Cardiac fibroblast (primary cell): ENCODE measurements around the gene VPS33A.

Source experiments
- DNase-seq, 2 donors: peaks; one replicate each; pipeline versions ENCODE4 v3.0.0 to v3.0.0-alpha.2; 2010; ENCODE audit warnings: low read depth in 2 of 2
- H3K4me3 ChIP-seq, 2 donors: replicated peaks in 1 of 2; 1 replicate in 1 of 2; 2 replicates in 1 of 2; pipeline ENCODE4 v1.5.1; 2011; ENCODE audit warnings: low read depth in 2 of 2, low read length in 2 of 2, mild to moderate bottlenecking in 2 of 2, moderate library complexity in 1 of 2
- CTCF ChIP-seq: IDR thresholded peaks from one replicate; pipeline ENCODE4 v1.5.1; 2011; ENCODE audit warnings: low read depth, mild to moderate bottlenecking, low read length, inconsistent platforms

VPS33A gene

GRCh38 chr12:122250536-122250935, 15.8 kb downstream of the VPS33A start:
- no peak for TF ChIP-seq CTCF
- no peak for DNase-seq
- no peak overlapping the region for H3K4me3 ChIP-seq

GRCh38 chr12:122250047-122250446, 16.2 kb downstream of the VPS33A start:
- DNase-seq, result no peak

GRCh38 chr12:122245553-122245952, 20.7 kb downstream of the VPS33A start:
- TF ChIP-seq CTCF, result no peak
- no peak overlapping the region for H3K4me3 ChIP-seq
- DNase-seq, result no peak

More at GRCh38 chr12:122250047-122250446, 16.2 kb downstream of the VPS33A start:
- no peak for TF ChIP-seq CTCF
- H3K4me3 ChIP-seq, result no peak overlapping the region

- no peak for DNase-seq
- TF ChIP-seq CTCF, result no peak
- no peak overlapping the region for H3K4me3 ChIP-seq
Measured at GRCh38 chr12:122244565-122245371, 21.5 kb downstream of the VPS33A start.

- no peak for DNase-seq
- H3K4me3 ChIP-seq, result no peak overlapping the region
Measured at GRCh38 chr12:122243965-122244364, 22.3 kb downstream of the VPS33A start.

GRCh38 chr12:122238861-122239260, 27.4 kb downstream of the VPS33A start:
- DNase-seq, result no peak
- no peak overlapping the region for H3K4me3 ChIP-seq
- TF ChIP-seq CTCF, result no peak

More at GRCh38 chr12:122243965-122244364, 22.3 kb downstream of the VPS33A start:
- TF ChIP-seq CTCF, result no peak

GRCh38 chr12:122235741-122236140, 30.6 kb downstream of the VPS33A start:
- no peak overlapping the region for H3K4me3 ChIP-seq
- no peak for DNase-seq
- TF ChIP-seq CTCF, result no peak
